HG03039 (cell line): Measurements from ENCODE around the gene CD19.
"Not testable (repeated sequence)": the region's sequence is repeated elsewhere in the genome, so short reads cannot be mapped to it uniquely, and the experiment has no call there.

ENCODE experiments used
- ATAC-seq: cut with Tn5 transposase; IDR thresholded peaks from one replicate; pipeline ENCODE4 v1.9.1; 2021; ENCODE audit warnings: mild to moderate bottlenecking, moderate library complexity; ENCODE audit not compliant: unreplicated experiment

Gene CD19

DNA sequence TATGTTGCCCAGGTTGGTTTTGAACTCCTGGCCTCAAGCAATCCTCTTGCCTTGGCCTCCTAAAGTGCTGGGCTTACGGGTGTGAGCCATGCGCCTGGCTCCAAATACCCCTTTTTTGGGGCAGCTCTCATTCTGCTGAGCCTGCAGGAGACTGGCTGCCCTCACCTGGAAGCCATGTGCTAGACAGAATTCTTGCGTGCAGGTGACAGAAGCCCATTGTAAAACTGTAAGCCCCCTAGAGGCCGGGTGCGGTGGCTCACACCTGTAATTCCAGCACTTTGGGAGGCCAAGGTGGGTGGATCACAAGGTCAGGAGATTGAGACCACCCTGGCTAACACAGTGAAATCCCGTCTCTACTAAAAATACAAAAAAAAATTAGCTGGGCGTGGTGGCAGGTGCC is 48.6 kb downstream of the CD19 start:
- ATAC-seq = not testable (repeated sequence)

DNA sequence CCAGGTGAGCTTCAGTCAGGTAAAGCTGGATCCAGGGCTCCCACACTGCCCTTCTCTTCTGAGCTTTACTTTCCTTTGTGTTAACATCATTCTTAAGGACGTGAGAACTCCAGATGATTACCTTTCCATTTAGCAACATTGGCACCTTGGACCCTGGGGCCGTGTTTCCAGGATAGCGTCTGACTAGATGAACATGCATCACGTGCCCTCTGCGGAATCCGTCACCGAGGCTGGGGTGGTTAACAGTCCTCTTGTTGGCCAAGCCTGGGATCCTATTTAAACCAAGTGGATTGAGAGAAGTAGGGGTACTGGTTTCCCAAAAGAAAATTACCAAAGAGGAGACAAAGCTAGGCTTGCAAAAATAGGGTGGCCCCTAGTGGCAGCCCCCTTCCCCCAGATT is 49.2 kb downstream of the CD19 start:
- ATAC-seq = no peak

DNA sequence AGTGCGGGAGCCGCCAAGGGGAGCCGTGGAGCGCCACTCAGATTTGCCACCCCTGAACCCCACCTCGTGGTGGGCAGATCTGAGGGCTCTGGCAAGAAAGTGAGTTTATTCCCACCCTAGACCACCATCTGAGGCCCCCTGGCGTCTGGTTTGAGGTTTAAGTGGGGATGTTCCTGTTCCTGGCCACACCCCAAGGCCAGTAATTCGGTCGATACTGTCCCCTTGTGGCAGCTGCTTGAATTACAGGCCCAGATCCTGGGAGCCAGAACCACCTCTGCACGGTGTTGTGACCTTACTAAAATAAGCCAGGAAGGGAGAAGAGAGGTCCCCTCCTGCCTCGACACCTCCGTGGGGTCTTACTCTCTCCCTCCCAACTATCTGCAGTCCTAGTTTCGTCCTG is 49.7 kb downstream of the CD19 start:
- no peak for ATAC-seq

DNA sequence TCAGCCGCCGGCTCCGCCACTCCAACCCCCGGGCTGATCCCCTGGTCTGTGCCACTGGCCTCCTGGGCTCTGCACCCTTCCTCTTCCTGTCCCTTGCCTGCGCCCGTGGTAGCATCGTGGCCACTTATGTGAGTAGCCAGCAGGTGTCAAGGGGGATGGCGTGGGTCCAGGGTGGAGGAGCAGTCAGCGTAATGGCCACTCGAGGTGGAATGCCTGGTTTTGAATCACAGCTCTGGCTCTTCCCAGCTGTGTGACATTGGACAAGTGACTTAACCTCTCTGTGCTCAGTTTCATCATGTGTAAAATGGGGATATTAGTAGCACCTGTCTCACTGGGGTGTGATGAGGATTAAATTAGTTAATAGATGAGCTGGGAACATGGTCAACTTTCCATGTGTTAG is 50.6 kb downstream of the CD19 start:
- no peak for ATAC-seq

DNA sequence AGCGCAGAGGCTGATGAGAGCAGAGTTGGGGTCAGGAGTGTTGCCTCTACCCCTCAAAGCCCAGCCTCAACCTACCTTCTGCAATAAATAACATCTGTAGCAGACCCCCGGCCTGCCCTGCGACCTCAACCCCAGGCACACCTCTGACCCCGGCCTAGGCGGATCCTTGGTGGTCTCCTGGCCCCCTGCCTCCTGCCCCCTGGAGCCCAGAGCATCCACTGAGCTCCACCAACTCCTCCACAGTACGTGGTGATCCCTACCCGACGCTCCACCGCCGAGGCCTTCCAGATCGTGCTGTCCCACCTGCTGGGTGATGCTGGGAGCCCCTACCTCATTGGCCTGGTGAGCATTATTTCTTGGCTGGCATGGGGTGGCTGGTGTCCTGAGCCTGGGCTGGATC is 51.2 kb downstream of the CD19 start:
- ATAC-seq = no peak

DNA sequence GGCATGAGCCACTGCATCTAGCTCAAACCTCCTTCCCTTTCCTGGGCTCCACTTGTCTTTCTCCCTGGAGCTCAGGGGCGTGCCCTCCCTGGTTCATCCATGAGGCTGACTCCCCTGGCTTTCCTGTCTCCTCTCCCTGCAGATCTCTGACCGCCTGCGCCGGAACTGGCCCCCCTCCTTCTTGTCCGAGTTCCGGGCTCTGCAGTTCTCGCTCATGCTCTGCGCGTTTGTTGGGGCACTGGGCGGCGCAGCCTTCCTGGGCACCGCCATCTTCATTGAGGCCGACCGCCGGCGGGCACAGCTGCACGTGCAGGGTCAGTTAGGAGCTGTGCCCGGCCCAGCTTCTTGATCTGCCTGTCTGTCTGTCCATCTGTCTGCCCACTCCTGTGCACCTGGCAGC is 51.9 kb downstream of the CD19 start:
- ATAC-seq = no peak

DNA sequence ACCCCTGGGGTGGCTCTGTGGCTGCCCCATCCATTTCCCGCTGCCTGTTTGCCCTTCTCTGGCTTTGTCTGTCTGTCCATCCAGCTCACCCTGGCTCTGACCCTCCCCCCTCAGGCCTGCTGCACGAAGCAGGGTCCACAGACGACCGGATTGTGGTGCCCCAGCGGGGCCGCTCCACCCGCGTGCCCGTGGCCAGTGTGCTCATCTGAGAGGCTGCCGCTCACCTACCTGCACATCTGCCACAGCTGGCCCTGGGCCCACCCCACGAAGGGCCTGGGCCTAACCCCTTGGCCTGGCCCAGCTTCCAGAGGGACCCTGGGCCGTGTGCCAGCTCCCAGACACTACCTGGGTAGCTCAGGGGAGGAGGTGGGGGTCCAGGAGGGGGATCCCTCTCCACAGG is 52.3 kb downstream of the CD19 start:
- no peak for ATAC-seq

DNA sequence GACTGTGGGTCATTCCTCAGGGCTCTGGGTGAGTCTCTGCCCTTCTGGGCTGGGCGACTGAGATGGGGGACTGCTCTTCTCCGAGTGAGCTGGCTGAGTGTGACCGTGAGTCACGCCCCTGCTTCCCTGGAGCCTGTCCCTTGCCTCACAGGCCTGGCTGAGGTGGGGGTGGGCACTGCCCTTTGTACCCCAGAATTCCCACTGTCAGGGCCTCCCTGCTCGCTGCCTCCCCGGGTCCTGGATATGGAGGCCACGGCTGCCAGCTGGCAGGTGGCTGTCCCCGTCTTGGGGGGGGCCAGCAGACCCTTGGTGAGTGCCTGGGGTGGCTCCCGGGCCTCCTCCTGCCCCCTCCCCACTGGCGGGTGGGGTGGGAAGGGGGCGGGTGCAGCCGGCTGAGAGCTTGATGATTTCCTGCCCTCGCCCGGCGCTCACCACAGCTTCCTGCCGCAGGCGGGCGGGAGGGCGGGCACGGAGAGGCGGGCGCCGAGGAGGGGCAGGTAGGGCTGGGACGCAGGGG is 52.9 kb downstream of the CD19 start, which contains the start of gene LAT:
Gene LAT, plus strand, starts transcription at position 434 of the 517 bp plus-strand sequence. CDS start 366 bp downstream, outside the sequence.
- no peak for ATAC-seq

DNA sequence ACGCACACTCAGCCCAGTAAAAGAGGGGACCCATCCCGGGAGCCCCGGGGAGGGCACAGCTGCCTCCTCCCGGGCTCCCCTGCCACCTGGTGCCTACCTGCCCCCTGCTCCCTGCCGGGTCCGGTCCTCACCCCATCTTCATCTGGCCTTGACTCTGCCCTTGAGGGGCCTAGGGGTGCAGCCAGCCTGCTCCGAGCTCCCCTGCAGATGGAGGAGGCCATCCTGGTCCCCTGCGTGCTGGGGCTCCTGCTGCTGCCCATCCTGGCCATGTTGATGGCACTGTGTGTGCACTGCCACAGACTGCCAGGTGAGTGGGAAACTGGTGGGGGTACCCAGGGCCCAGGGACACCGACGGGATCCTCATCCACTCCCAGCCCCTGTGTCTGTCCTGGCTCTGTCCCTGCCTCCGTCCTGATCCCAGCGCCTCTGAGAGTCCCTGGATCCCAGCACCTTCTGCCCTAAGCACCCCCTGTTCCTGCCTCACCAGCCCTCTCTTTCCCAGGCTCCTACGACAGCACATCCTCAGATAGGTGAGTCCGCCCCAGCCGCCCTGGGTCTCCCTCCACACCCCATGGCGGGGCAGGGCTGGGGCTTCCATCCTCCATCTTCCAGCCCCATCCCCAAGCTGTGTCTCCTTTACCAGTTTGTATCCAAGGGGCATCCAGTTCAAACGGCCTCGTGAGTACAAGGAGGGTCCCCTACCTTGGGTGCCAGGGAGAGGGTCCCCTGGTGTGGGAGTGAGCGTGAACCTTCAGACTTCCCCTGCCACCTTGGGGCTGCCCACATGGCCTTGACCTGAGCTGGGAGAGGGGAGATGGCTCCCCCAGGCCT is 53.7 kb downstream of the CD19 start:
- no peak for ATAC-seq

DNA sequence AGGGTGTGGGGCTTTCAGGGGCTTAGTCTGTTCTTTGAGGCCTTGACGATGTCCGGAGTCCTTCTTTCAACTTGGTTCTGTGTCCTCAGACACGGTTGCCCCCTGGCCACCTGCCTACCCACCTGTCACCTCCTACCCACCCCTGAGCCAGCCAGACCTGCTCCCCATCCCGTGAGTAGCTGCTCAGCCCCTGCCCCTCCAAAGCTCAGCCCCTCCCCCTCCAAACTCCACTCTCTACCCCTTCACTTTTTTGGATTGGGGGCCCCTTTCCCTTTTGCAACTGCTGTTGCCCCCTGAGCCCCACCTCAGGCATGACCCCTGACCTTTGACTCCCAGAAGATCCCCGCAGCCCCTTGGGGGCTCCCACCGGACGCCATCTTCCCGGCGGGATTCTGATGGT is 54.3 kb downstream of the CD19 start:
- ATAC-seq = no peak

DNA sequence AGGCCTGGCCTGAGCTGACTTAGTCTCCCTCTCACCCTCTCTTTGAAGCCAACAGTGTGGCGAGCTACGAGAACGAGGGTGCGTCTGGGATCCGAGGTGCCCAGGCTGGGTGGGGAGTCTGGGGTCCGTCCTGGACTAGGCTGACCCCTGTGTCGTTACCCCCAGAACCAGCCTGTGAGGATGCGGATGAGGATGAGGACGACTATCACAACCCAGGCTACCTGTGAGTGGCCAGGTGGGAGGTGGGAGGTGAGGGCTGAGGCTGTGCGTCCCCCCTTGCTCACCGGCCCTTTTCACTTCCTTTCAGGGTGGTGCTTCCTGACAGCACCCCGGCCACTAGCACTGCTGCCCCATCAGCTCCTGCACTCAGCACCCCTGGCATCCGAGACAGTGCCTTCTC is 54.7 kb downstream of the CD19 start:
- ATAC-seq = no peak

DNA sequence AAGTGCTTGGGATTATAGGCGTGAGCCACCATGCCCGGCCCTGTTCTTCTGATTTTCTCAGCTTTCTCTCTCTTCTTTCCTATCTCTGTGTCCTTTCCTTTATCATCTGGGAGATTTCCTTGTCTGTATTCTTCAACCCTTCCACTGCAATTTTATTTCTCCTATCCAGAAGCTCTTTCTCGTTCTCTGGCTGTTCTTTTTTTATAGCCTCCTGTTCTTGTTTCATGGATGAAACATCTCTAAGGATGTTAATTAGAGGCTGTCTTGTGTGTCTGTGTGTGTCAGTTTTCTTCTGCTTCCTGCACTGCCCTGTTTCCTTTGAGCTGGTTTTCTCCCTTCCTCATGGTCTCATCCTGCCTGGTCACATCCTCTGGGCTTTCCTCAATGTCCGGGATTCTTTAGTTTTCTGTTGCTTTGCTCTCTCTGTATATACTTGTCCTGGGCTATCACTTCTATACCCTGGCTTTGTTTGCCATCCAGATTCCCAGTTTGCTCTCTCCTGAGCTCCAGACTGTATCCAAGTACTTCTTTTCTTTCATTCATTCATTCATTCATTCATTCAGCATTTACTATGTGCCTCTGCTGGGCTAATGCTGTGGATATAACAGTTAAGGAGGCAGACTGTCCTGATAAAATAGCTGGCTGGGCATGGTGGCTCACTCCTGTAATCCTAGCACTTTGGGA is 55.5 kb downstream of the CD19 start:
- no peak for ATAC-seq
